ENCODE measurements around the gene CDH23.

The CDH23 gene

GRCh38 chr10:71681977-71682376 is 285.3 kb downstream of the CDH23 start:
- DNase-seq (ENCODE audit: extremely low spot score): no peak
- CTCF ChIA-PET: interaction anchor here (1.1 kb wide), 1 partner anchor 15 kb away, joined by 3 read pairs; no protein-coding TSS in a partner anchor
- POLR2A ChIA-PET: no interaction called here
- TF ChIP-seq ELF4 (IDR thresholded peaks at IDR 0.05) (no peak), LEF1 (IDR thresholded peaks at IDR 0.05; ENCODE audit: borderline replicate concordance) (no peak)

- DNase-seq (ENCODE audit: extremely low spot score): no peak
- ChIA-PET POLR2A (no interaction called here), CTCF (interaction anchor here (2.0 kb wide), 1 partner anchor 13 kb away, joined by 7 read pairs; no protein-coding TSS in a partner anchor)
- no peak for TF ChIP-seq FOXM1 (IDR thresholded peaks at IDR 0.05; ENCODE audit: borderline replicate concordance)
- TF ChIP-seq NFRKB (IDR thresholded peaks at IDR 0.05): no peak
- no peak for TF ChIP-seq FOXK2 (IDR thresholded peaks at IDR 0.05)
- no peak for TF ChIP-seq ZNF384 (IDR thresholded peaks at IDR 0.05)
- no peak for TF ChIP-seq ARNT (IDR thresholded peaks at IDR 0.05)
- no peak for TF ChIP-seq LEF1 (IDR thresholded peaks at IDR 0.05; ENCODE audit: borderline replicate concordance)
Measured at GRCh38 chr10:71683301-71683700, 286.6 kb downstream of the CDH23 start.

- POLR2A ChIA-PET: interaction anchor here (1.4 kb wide), 1 partner anchor 12 kb away, joined by 3 read pairs; no protein-coding TSS in a partner anchor
- no peak for TF ChIP-seq FOXM1 (IDR thresholded peaks at IDR 0.05; ENCODE audit: borderline replicate concordance)
- TF ChIP-seq ARNT (IDR thresholded peaks at IDR 0.05): no peak
- TF ChIP-seq FOXA1 (IDR thresholded peaks at IDR 0.05): no peak
- TF ChIP-seq CTBP1 (IDR thresholded peaks at IDR 0.05; ENCODE audit: borderline replicate concordance): no peak
- no peak for TF ChIP-seq SUZ12 (IDR thresholded peaks at IDR 0.05)
- no peak for TF ChIP-seq ELF4 (IDR thresholded peaks at IDR 0.05)
- TF ChIP-seq PKNOX1 (IDR thresholded peaks at IDR 0.05): no peak
- TF ChIP-seq ZNF384 (IDR thresholded peaks at IDR 0.05): no peak
- TF ChIP-seq NFRKB (IDR thresholded peaks at IDR 0.05): no peak
- no peak for TF ChIP-seq HDGF (IDR thresholded peaks at IDR 0.05; ENCODE audit: borderline replicate concordance)
- TF ChIP-seq TARDBP (IDR thresholded peaks at IDR 0.05): no peak
- TF ChIP-seq SP1 (IDR thresholded peaks at IDR 0.05): no peak
- no peak for TF ChIP-seq LEF1 (IDR thresholded peaks at IDR 0.05; ENCODE audit: borderline replicate concordance)
- TF ChIP-seq BHLHE40 (IDR thresholded peaks at IDR 0.05; ENCODE audit: borderline replicate concordance): no peak
- no peak for TF ChIP-seq L3MBTL2 (conservative IDR thresholded peaks at IDR 0.05)
- no peak for TF ChIP-seq FOXK2 (IDR thresholded peaks at IDR 0.05)
- CTCF ChIA-PET: interaction anchor here (1.1 to 2.0 kb wide), 2 partner anchors 12 to 24 kb away, joined by 3 to 7 read pairs; no protein-coding TSS in a partner anchor
- DNase-seq (ENCODE audit: extremely low spot score): no peak
Measured at GRCh38 chr10:71684356-71685173, 287.8 kb downstream of the CDH23 start.

GRCh38 chr10:71685554-71686232 is 289.0 kb downstream of the CDH23 start:
- POLR2A ChIA-PET: interaction anchor here (1.4 kb wide), 1 partner anchor 11 kb away, joined by 3 read pairs; no protein-coding TSS in a partner anchor
- TF ChIP-seq SP1 (IDR thresholded peaks at IDR 0.05) (no peak), SUZ12 (IDR thresholded peaks at IDR 0.05) (no peak), CTBP1 (IDR thresholded peaks at IDR 0.05; ENCODE audit: borderline replicate concordance) (no peak), LEF1 (IDR thresholded peaks at IDR 0.05; ENCODE audit: borderline replicate concordance) (no peak), L3MBTL2 (conservative IDR thresholded peaks at IDR 0.05) (no peak)
- CTCF ChIA-PET: interaction anchor here (1.9 kb wide), 1 partner anchor 11 kb away, joined by 4 read pairs; no protein-coding TSS in a partner anchor
- DNase-seq (ENCODE audit: extremely low spot score): no peak

GRCh38 chr10:71687077-71687476 is 290.4 kb downstream of the CDH23 start:
- CTCF ChIA-PET: interaction anchor here (0.5 to 1.9 kb wide), 2 partner anchors 10 to 22 kb away, joined by 3 to 4 read pairs; no protein-coding TSS in a partner anchor
- no peak for DNase-seq (ENCODE audit: extremely low spot score)
- POLR2A ChIA-PET: no interaction called here
- TF ChIP-seq FOXM1 (IDR thresholded peaks at IDR 0.05; ENCODE audit: borderline replicate concordance) (no peak), TARDBP (IDR thresholded peaks at IDR 0.05) (no peak), ARNT (IDR thresholded peaks at IDR 0.05) (no peak), BHLHE40 (IDR thresholded peaks at IDR 0.05; ENCODE audit: borderline replicate concordance) (no peak), PKNOX1 (IDR thresholded peaks at IDR 0.05) (no peak), FOXK2 (IDR thresholded peaks at IDR 0.05) (no peak), ELF4 (IDR thresholded peaks at IDR 0.05) (no peak), SUZ12 (IDR thresholded peaks at IDR 0.05) (no peak), ZNF384 (IDR thresholded peaks at IDR 0.05) (no peak), CTBP1 (IDR thresholded peaks at IDR 0.05; ENCODE audit: borderline replicate concordance) (no peak), NFRKB (IDR thresholded peaks at IDR 0.05) (no peak), FOXA1 (IDR thresholded peaks at IDR 0.05) (no peak), HDGF (IDR thresholded peaks at IDR 0.05; ENCODE audit: borderline replicate concordance) (no peak), SP1 (IDR thresholded peaks at IDR 0.05) (no peak), LEF1 (IDR thresholded peaks at IDR 0.05; ENCODE audit: borderline replicate concordance) (no peak), L3MBTL2 (conservative IDR thresholded peaks at IDR 0.05) (no peak)

GRCh38 chr10:71687480-71687879 is 290.8 kb downstream of the CDH23 start:
- ChIA-PET POLR2A (no interaction called here), CTCF (interaction anchor here (0.5 to 1.9 kb wide), 2 partner anchors 9 to 23 kb away, joined by 3 to 4 read pairs; no protein-coding TSS in a partner anchor)
- no peak for DNase-seq (ENCODE audit: extremely low spot score)

More at GRCh38 chr10:71687480-71687879, 290.8 kb downstream of the CDH23 start:
- TF ChIP-seq HDGF (IDR thresholded peaks at IDR 0.05; ENCODE audit: borderline replicate concordance) (no peak), ARNT (IDR thresholded peaks at IDR 0.05) (no peak), SUZ12 (IDR thresholded peaks at IDR 0.05) (no peak), L3MBTL2 (conservative IDR thresholded peaks at IDR 0.05) (no peak), NFRKB (IDR thresholded peaks at IDR 0.05) (no peak)

All from HEK293T (cell line).